Measurements from ENCODE around the gene PRKG1.

Gene PRKG1

GRCh38 chr10:51242393-51242792 is 168.1 kb downstream of the PRKG1 start:
- Histone ChIP-seq H3K27me3 (ENCODE audit: control insufficient read depth, insufficient read depth, low read length) (no peaks in the 10 kb centered on the region), H3K9me3 (ENCODE audit: control insufficient read depth, insufficient read depth, low read length) (no peaks in the 10 kb centered on the region), H3K36me3 (ENCODE audit: control insufficient read depth, insufficient read depth, low read length) (no peaks in the 10 kb centered on the region), H3K4me3 (ENCODE audit: low read length) (no peak overlapping the region), H3K4me1 (ENCODE audit: control insufficient read depth, insufficient read depth, low read length) (no peaks in the 10 kb centered on the region; the same call in 1 of the 2 replicates), H3K27ac (ENCODE audit: low read length) (no peak overlapping the region)
- no CpG with 5 or more reads among the region's 2 CpGs for WGBS (ENCODE audit: insufficient coverage, insufficient read length)
- DNase-seq (ENCODE audit: low read depth, low spot score) = no peak

GRCh38 chr10:51244309-51244708 is 170.0 kb downstream of the PRKG1 start:
- no peak overlapping the region for H3K4me3 ChIP-seq (ENCODE audit: low read length)
- H3K27me3 ChIP-seq (ENCODE audit: control insufficient read depth, insufficient read depth, low read length) = no peaks in the 10 kb centered on the region
- no peaks in the 10 kb centered on the region for H3K9me3 ChIP-seq (ENCODE audit: control insufficient read depth, insufficient read depth, low read length)
- H3K36me3 ChIP-seq (ENCODE audit: control insufficient read depth, insufficient read depth, low read length) = no peaks in the 10 kb centered on the region
- WGBS (ENCODE audit: insufficient coverage, insufficient read length) = no CpG with 5 or more reads among the region's 1 CpG
- H3K27ac ChIP-seq (ENCODE audit: low read length) = no peak overlapping the region
- no peak for DNase-seq (ENCODE audit: low read depth, low spot score)
- H3K4me1 ChIP-seq (ENCODE audit: control insufficient read depth, insufficient read depth, low read length) = no peaks in the 10 kb centered on the region; the same call in 1 of the 2 replicates

- no peak for DNase-seq (ENCODE audit: low read depth, low spot score)
- Histone ChIP-seq H3K9me3 (ENCODE audit: control insufficient read depth, insufficient read depth, low read length) (no peaks in the 10 kb centered on the region), H3K4me3 (ENCODE audit: low read length) (no peak overlapping the region), H3K4me1 (ENCODE audit: control insufficient read depth, insufficient read depth, low read length) (no peaks in the 10 kb centered on the region; the same call in 1 of the 2 replicates), H3K27ac (ENCODE audit: low read length) (no peak overlapping the region), H3K36me3 (ENCODE audit: control insufficient read depth, insufficient read depth, low read length) (no peaks in the 10 kb centered on the region), H3K27me3 (ENCODE audit: control insufficient read depth, insufficient read depth, low read length) (no peaks in the 10 kb centered on the region)
- WGBS (ENCODE audit: insufficient coverage, insufficient read length) = no CpG with 5 or more reads among the region's 4 CpGs
These were observed 170.6 kb downstream of the PRKG1 start for GRCh38 chr10:51244748-51245490.

GRCh38 chr10:51246156-51246555 is 171.9 kb downstream of the PRKG1 start:
- WGBS (ENCODE audit: insufficient coverage, insufficient read length) = no CpG with 5 or more reads among the region's 1 CpG
- H3K9me3 ChIP-seq (ENCODE audit: control insufficient read depth, insufficient read depth, low read length) = no peaks in the 10 kb centered on the region
- no peaks in the 10 kb centered on the region for H3K36me3 ChIP-seq (ENCODE audit: control insufficient read depth, insufficient read depth, low read length)
- no peak overlapping the region for H3K27ac ChIP-seq (ENCODE audit: low read length)
- H3K27me3 ChIP-seq (ENCODE audit: control insufficient read depth, insufficient read depth, low read length) = no peaks in the 10 kb centered on the region
- H3K4me3 ChIP-seq (ENCODE audit: low read length) = no peak overlapping the region
- DNase-seq (ENCODE audit: low read depth, low spot score) = no peak
- no peaks in the 10 kb centered on the region; the same call in 1 of the 2 replicates for H3K4me1 ChIP-seq (ENCODE audit: control insufficient read depth, insufficient read depth, low read length)

- no peaks in the 10 kb centered on the region for H3K4me1 ChIP-seq (ENCODE audit: control insufficient read depth, insufficient read depth, low read length)
- H3K27me3 ChIP-seq (ENCODE audit: control insufficient read depth, insufficient read depth, low read length) = no peaks in the 10 kb centered on the region
- DNase-seq (ENCODE audit: low read depth, low spot score) = no peak
- WGBS (ENCODE audit: insufficient coverage, insufficient read length) = no CpG with 5 or more reads among the region's 1 CpG
- no peaks in the 10 kb centered on the region for H3K9me3 ChIP-seq (ENCODE audit: control insufficient read depth, insufficient read depth, low read length)
- no peak overlapping the region for H3K27ac ChIP-seq (ENCODE audit: low read length)
- H3K36me3 ChIP-seq (ENCODE audit: control insufficient read depth, insufficient read depth, low read length) = no peaks in the 10 kb centered on the region
- no peak overlapping the region for H3K4me3 ChIP-seq (ENCODE audit: low read length)
These were observed 176.1 kb downstream of the PRKG1 start for GRCh38 chr10:51250278-51250920.

GRCh38 chr10:51251110-51251509 is 176.8 kb downstream of the PRKG1 start:
- DNase-seq (ENCODE audit: low read depth, low spot score) = no peak
- H3K27ac ChIP-seq (ENCODE audit: low read length) = no peak overlapping the region
- no peak overlapping the region for H3K4me3 ChIP-seq (ENCODE audit: low read length)
- WGBS (ENCODE audit: insufficient coverage, insufficient read length) = no CpG with 5 or more reads among the region's 1 CpG
- no peaks in the 10 kb centered on the region for H3K27me3 ChIP-seq (ENCODE audit: control insufficient read depth, insufficient read depth, low read length)
- no peaks in the 10 kb centered on the region for H3K4me1 ChIP-seq (ENCODE audit: control insufficient read depth, insufficient read depth, low read length)
- no peaks in the 10 kb centered on the region for H3K9me3 ChIP-seq (ENCODE audit: control insufficient read depth, insufficient read depth, low read length)
- no peaks in the 10 kb centered on the region for H3K36me3 ChIP-seq (ENCODE audit: control insufficient read depth, insufficient read depth, low read length)

- no peak overlapping the region for H3K27ac ChIP-seq (ENCODE audit: low read length)
- H3K4me1 ChIP-seq (ENCODE audit: control insufficient read depth, insufficient read depth, low read length) = no peaks in the 10 kb centered on the region; the same call in 1 of the 2 replicates
- no peaks in the 10 kb centered on the region for H3K27me3 ChIP-seq (ENCODE audit: control insufficient read depth, insufficient read depth, low read length)
- no peak for DNase-seq (ENCODE audit: low read depth, low spot score)
- H3K9me3 ChIP-seq (ENCODE audit: control insufficient read depth, insufficient read depth, low read length) = no peaks in the 10 kb centered on the region
- no peaks in the 10 kb centered on the region for H3K36me3 ChIP-seq (ENCODE audit: control insufficient read depth, insufficient read depth, low read length)
- WGBS (ENCODE audit: insufficient coverage, insufficient read length) = no CpG with 5 or more reads among the region's 4 CpGs
- H3K4me3 ChIP-seq (ENCODE audit: low read length) = no peak overlapping the region
These were observed 181.1 kb downstream of the PRKG1 start for GRCh38 chr10:51255381-51255780.

GRCh38 chr10:51257511-51258248 is 183.4 kb downstream of the PRKG1 start:
- no peaks in the 10 kb centered on the region for H3K27me3 ChIP-seq (ENCODE audit: control insufficient read depth, insufficient read depth, low read length)
- H3K27ac ChIP-seq (ENCODE audit: low read length) = no peak overlapping the region
- H3K9me3 ChIP-seq (ENCODE audit: control insufficient read depth, insufficient read depth, low read length) = no peaks in the 10 kb centered on the region
- DNase-seq (ENCODE audit: low read depth, low spot score) = no peak
- no peaks in the 10 kb centered on the region; the same call in 1 of the 2 replicates for H3K4me1 ChIP-seq (ENCODE audit: control insufficient read depth, insufficient read depth, low read length)
- no peaks in the 10 kb centered on the region for H3K36me3 ChIP-seq (ENCODE audit: control insufficient read depth, insufficient read depth, low read length)
- no CpG with 5 or more reads among the region's 7 CpGs for WGBS (ENCODE audit: insufficient coverage, insufficient read length)
- no peak overlapping the region for H3K4me3 ChIP-seq (ENCODE audit: low read length)

GRCh38 chr10:51260376-51260775 is 186.1 kb downstream of the PRKG1 start:
- Histone ChIP-seq H3K4me1 (ENCODE audit: control insufficient read depth, insufficient read depth, low read length) (no peaks in the 10 kb centered on the region; the same call in 1 of the 2 replicates), H3K9me3 (ENCODE audit: control insufficient read depth, insufficient read depth, low read length) (no peaks in the 10 kb centered on the region)
- WGBS (ENCODE audit: insufficient coverage, insufficient read length) = no CpG with 5 or more reads among the region's 2 CpGs

GRCh38 chr10:51266496-51266895 is 192.2 kb downstream of the PRKG1 start:
- no peaks in the 10 kb centered on the region for H3K36me3 ChIP-seq (ENCODE audit: control insufficient read depth, insufficient read depth, low read length)
- no peaks in the 10 kb centered on the region for H3K4me1 ChIP-seq (ENCODE audit: control insufficient read depth, insufficient read depth, low read length)
- H3K4me3 ChIP-seq (ENCODE audit: low read length) = no peak overlapping the region
- H3K9me3 ChIP-seq (ENCODE audit: control insufficient read depth, insufficient read depth, low read length) = no peaks in the 10 kb centered on the region
- no CpG with 5 or more reads among the region's 3 CpGs for WGBS (ENCODE audit: insufficient coverage, insufficient read length)
- H3K27me3 ChIP-seq (ENCODE audit: control insufficient read depth, insufficient read depth, low read length) = no peaks in the 10 kb centered on the region
- H3K27ac ChIP-seq (ENCODE audit: low read length) = no peak overlapping the region
- no peak for DNase-seq (ENCODE audit: low read depth, low spot score)

More at GRCh38 chr10:51260376-51260775, 186.1 kb downstream of the PRKG1 start:
- Histone ChIP-seq H3K4me3 (ENCODE audit: low read length) (no peak overlapping the region), H3K36me3 (ENCODE audit: control insufficient read depth, insufficient read depth, low read length) (no peaks in the 10 kb centered on the region), H3K27ac (ENCODE audit: low read length) (no peak overlapping the region), H3K27me3 (ENCODE audit: control insufficient read depth, insufficient read depth, low read length) (no peaks in the 10 kb centered on the region)
- no peak for DNase-seq (ENCODE audit: low read depth, low spot score)
